B cell (primary cell): ENCODE data around the gene TJAP1.

Source experiments
- EZH2 ChIP-seq: IDR thresholded peaks from 2 replicates; pipeline ENCODE4 v1.6.1; 2012; ENCODE audit warnings: borderline replicate concordance, low read depth, mild to moderate bottlenecking, moderate library complexity, low read length; ENCODE audit not compliant: insufficient read depth, poor library complexity, severe bottlenecking
- TF ChIP-seq, protein P1 (sequence below): fragments of 200-600 bp; IDR thresholded peaks from one replicate; pipeline ENCODE4 v1.8.0; 2022; ENCODE audit warnings: antibody characterized with exemption, mild to moderate bottlenecking

DNA sequence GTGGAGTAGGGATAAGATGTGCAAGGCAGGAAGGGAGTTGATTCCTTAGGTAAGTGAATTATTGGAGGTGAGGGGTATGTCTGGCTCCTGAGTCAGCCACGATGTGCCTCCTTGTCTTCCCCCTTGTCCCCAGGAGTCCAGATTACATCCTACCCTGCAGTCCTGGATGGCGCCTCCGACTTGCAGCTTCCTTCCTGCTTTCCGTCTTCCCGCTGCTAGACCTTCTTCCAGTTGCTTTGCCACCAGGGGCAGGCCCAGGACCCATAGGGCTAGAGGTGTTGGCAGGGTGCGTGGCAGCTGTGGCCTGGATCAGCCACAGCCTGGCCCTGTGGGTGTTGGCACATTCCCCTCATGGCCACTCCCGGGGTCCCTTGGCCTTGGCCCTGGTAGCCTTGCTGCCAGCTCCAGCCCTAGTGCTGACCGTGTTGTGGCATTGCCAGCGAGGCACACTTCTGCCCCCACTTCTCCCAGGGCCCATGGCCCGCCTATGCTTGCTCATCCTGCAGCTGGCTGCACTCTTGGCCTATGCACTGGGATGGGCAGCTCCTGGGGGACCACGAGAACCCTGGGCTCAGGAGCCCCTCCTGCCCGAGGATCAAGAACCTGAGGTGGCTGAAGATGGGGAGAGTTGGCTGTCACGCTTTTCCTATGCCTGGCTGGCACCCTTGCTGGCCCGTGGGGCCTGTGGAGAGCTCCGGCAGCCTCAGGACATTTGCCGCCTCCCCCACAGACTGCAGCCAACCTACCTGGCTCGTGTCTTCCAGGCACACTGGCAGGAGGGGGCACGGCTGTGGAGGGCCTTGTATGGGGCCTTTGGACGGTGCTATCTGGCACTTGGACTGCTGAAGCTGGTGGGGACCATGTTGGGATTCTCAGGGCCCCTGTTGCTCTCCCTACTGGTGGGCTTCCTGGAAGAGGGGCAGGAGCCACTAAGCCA, 45.1 kb upstream of the TJAP1 start:
- TF ChIP-seq EZH2 = no peak
- TF ChIP-seq, protein P1, sequence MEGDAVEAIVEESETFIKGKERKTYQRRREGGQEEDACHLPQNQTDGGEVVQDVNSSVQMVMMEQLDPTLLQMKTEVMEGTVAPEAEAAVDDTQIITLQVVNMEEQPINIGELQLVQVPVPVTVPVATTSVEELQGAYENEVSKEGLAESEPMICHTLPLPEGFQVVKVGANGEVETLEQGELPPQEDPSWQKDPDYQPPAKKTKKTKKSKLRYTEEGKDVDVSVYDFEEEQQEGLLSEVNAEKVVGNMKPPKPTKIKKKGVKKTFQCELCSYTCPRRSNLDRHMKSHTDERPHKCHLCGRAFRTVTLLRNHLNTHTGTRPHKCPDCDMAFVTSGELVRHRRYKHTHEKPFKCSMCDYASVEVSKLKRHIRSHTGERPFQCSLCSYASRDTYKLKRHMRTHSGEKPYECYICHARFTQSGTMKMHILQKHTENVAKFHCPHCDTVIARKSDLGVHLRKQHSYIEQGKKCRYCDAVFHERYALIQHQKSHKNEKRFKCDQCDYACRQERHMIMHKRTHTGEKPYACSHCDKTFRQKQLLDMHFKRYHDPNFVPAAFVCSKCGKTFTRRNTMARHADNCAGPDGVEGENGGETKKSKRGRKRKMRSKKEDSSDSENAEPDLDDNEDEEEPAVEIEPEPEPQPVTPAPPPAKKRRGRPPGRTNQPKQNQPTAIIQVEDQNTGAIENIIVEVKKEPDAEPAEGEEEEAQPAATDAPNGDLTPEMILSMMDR = no peak
